Left lung (tissue), 10 donors: ENCODE measurements around the gene GRIK1. TPM values are rescaled to one million over a fixed set of nuclear protein-coding genes. Genes with fewer than 3 reads are reported as not detected.

Source experiments
- ATAC-seq: fragments of 200-7000 bp; cut with Tn5 transposase; one replicate; pipeline ENCODE4 v1.9.1; 2020; ENCODE audit warnings: moderate library complexity
- DNase-seq, 4 donors: peaks; one replicate each; pipeline ENCODE4 v3.0.0-alpha.2; 2013 to 2020
- H3K27ac ChIP-seq, 2 donors: fragments of 200-600 bp; sonication (generic) in 1 of 2; one replicate each; pipeline versions ENCODE4 v1.5.0 to v1.8.0; 2020 to 2021
- H3K27me3 ChIP-seq, 2 donors: fragments of 200-600 bp; sonication (generic) in 1 of 2; one replicate each; pipeline versions ENCODE4 v1.5.0 to v1.8.0; 2020 to 2021
- H3K36me3 ChIP-seq, 2 donors: fragments of 200-600 bp; sonication (generic) in 1 of 2; one replicate each; pipeline versions ENCODE4 v1.5.0 to v1.8.0; 2020 to 2021
- H3K4me1 ChIP-seq, 2 donors: fragments of 200-600 bp; one replicate each; pipeline ENCODE4 v1.8.0; 2021
- H3K4me3 ChIP-seq, 2 donors: fragments of 200-600 bp; sonication (generic) in 1 of 2; one replicate each; pipeline versions ENCODE4 v1.5.0 to v1.8.0; 2020 to 2021; ENCODE audit warnings: mild to moderate bottlenecking in 1 of 2
- H3K9me3 ChIP-seq, 2 donors: fragments of 200-600 bp; sonication (generic) in 1 of 2; one replicate each; pipeline versions ENCODE4 v1.5.0 to v1.8.0; 2020 to 2021
- CTCF ChIP-seq, 2 donors: fragments of 200-600 bp; sonication (generic) in 1 of 2; IDR thresholded peaks; one replicate each; pipeline versions ENCODE4 v1.5.0 to v1.8.0; 2021; ENCODE audit warnings: antibody characterized with exemption in 2 of 2
- intact Hi-C, 2 donors: fragments of 100-400 bp; cut with DNase I; formaldehyde crosslinking; loops; one replicate each; pipeline versions ENCODE4 v1.11.2 to v1.14.2; 2022
- polyA plus RNA-seq, 6 donors: library from polyadenylated mRNA; unstranded; fragments of 120-200 nt; gene quantifications; one replicate each; pipeline ENCODE4 v1.2.1, GENCODE V29; 2013; ENCODE audit not compliant: insufficient read length in 6 of 6
- total RNA-seq, 2 donors: library from RNA; stranded (reverse); fragmentation: NEBNext Ultra II Directional; extraction: Animal tissue kit (Norgen Biotek cat#: 25700); gene quantifications; one replicate each; pipeline ENCODE4 v1.2.1, GENCODE V29; 2021
- donor health status: DM: no; HTN: yes; CAD: no.
- donor health status: DM: no; HTN: no; CAD: no.

Gene GRIK1
- total and polyA plus RNA-seq, 8 donors = 0.38 to 1.5 (median 0.62) TPM; not detected in 2

DNA sequence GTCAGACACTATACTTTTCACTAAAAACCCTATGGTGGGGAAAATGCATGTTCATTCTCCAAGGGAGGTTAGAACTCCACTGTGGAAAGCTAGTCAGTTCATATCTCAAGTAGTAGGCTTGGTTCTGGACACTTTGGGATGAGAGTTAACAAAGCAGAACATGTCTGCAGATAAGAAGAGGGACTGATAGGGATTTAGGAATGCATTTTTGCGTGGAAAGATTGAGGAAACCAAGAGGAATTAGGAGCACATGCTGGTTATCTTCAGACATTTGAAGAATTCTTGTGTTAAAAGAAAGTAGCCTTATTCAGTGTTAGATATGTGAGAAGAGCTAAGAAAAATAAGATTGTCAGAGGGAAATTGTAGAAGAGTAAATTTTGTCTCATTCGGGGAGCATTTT, 1.2 kb upstream of the GRIK1 start:
- Histone ChIP-seq H3K9me3 (no peaks in the 10 kb centered on the region), H3K27me3 (peaks cover 33 to 57% of the 10 kb centered on the region in 2 donors), H3K27ac (no peak overlapping the region), H3K4me1 (no peaks in the 10 kb centered on the region), H3K4me3 (no peak overlapping the region), H3K36me3 (no peaks in the 10 kb centered on the region)
- no peak for DNase-seq
- intact Hi-C loops = no loop called here
- no peak for ATAC-seq
- TF ChIP-seq CTCF (IDR thresholded peaks at IDR 0.05) = no peak

DNA sequence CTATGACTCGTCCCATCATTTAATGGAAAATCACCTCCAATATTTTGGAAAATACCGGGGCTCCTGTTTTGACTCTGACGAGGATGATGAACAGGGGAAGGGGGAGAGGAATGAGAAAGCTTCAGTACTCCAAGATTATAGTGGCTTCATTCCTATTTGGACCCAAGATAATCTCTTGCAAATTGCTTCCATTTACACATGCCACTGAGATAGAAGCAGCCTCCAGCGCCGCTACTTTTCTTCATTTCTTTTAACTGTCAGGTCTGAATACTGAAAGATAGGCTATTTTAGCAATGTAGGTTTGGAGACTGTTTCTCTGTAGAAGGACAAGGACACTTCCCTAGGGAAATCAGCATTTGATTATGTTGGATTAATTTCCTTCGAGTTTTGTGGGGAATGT, 565 bp upstream of the GRIK1 start:
- H3K27ac ChIP-seq = no peak overlapping the region
- DNase-seq (no peak), ATAC-seq (no peak)
- H3K4me1 ChIP-seq = no peaks in the 10 kb centered on the region
- H3K9me3 ChIP-seq = no peaks in the 10 kb centered on the region
- intact Hi-C loops = no loop called here
- no peak for TF ChIP-seq CTCF (IDR thresholded peaks at IDR 0.05)
- no peaks in the 10 kb centered on the region for H3K36me3 ChIP-seq
- H3K4me3 ChIP-seq = no peak overlapping the region
- peaks cover 33 to 57% of the 10 kb centered on the region in 2 donors for H3K27me3 ChIP-seq

GRCh38 chr21:29939104-29939923, 482 bp downstream of the GRIK1 start:
- intact Hi-C loops = no loop called here
- ATAC-seq (peak; percentile 44), DNase-seq (peak in 2 of 4 donors; percentile 9 to 78)
- no peaks in the 10 kb centered on the region for H3K36me3 ChIP-seq
- no peak for TF ChIP-seq CTCF (IDR thresholded peaks at IDR 0.05)
- no peaks in the 10 kb centered on the region for H3K4me1 ChIP-seq
- no peak overlapping the region for H3K4me3 ChIP-seq
- no peak overlapping the region for H3K27ac ChIP-seq
- H3K27me3 ChIP-seq = peaks cover 33 to 57% of the 10 kb centered on the region in 2 donors
- no peaks in the 10 kb centered on the region for H3K9me3 ChIP-seq

DNA sequence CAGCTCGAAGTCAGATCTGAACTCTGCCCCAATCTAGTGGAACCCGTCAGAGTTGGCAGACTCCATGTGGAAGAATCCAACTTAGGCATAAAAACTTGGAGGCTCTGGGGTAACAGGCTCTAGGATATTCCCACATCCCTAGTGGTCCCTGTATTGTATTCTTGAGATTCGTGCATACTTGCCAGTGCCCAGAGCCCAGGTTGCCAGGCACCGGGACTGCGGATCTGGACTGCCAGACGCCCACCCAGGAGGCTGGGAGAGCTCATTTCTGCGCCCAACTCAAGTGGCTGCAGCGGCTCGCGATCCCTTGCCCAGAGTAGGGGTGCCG, 1.1 kb downstream of the GRIK1 start:
- H3K4me3 ChIP-seq = no peak overlapping the region
- no peaks in the 10 kb centered on the region for H3K36me3 ChIP-seq
- ATAC-seq (no peak), DNase-seq (peak in 1 of 4 donors; percentile 2)
- no peak for TF ChIP-seq CTCF (IDR thresholded peaks at IDR 0.05)
- peaks cover 33 to 57% of the 10 kb centered on the region in 2 donors for H3K27me3 ChIP-seq
- no peak overlapping the region for H3K27ac ChIP-seq
- H3K4me1 ChIP-seq = no peaks in the 10 kb centered on the region
- H3K9me3 ChIP-seq = no peaks in the 10 kb centered on the region
- intact Hi-C loops = no loop called here

GRCh38 chr21:29933088-29933487, 6.7 kb downstream of the GRIK1 start:
- ATAC-seq (no peak), DNase-seq (no peak)
- Histone ChIP-seq H3K36me3 (no peaks in the 10 kb centered on the region), H3K27me3 (peaks cover 2 to 17% of the 10 kb centered on the region in 2 donors), H3K9me3 (no peaks in the 10 kb centered on the region), H3K4me3 (no peak overlapping the region), H3K4me1 (no peaks in the 10 kb centered on the region), H3K27ac (no peak overlapping the region)
- intact Hi-C loops = no loop called here
- no peak for TF ChIP-seq CTCF (IDR thresholded peaks at IDR 0.05)
